GM18499 (cell line): Measurements from ENCODE around the gene POFUT2.

Experiments
- ATAC-seq: cut with Tn5 transposase; IDR thresholded peaks from one replicate; pipeline ENCODE4 v1.9.1; 2021; ENCODE audit warnings: moderate number of reproducible peaks; ENCODE audit not compliant: insufficient read depth, unreplicated experiment

The POFUT2 gene

DNA sequence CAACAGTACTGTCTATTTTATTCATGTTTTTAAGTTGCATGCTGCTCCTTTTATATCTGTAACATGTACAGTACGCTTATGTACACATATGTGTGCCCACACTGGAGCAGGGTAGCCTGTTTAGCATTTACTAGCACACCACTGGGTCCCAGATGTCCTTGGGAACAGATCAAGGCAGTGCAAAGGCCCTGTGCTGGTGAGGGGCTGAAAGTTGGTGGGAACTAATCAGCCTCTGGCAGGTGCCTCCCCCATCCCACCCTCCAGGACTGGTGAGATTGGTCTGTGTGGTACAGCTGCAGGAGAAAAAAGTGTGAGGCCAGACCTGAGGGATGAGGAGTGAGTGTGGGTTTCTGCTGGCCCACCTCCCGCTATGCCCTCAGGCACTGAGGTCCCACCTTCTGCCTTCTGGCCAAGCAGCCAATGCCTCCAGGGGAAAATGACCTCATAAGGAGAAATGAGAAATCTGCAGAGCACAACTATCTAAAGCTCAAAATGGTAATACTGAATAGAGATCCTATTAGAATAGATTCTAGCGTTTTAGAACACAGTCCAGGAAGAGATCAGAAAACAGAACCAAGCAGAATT, 58.9 kb downstream of the POFUT2 start:
- no peak for ATAC-seq

DNA sequence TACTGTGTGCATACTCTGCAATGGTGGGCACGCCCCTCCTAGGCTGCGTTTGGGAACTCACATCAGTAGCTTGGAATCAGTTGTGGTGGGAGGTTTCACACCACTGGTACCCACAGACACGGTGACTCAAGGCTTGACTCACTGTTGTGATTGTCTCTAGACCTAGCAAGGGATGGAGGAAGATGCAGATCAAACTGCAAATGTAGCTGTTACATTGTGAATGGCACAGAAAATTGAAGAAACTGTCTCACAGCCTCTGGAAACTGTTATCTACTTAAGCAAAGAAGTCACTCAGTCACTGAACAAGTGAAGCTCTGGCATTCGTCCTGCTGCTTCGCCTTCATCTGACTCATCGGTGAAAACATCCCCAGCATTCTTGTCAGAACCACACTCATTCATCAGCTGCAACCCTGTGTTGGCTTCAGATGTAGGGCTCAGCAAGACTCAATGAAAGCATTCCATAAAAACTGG, 59.5 kb downstream of the POFUT2 start:
- no peak for ATAC-seq

DNA sequence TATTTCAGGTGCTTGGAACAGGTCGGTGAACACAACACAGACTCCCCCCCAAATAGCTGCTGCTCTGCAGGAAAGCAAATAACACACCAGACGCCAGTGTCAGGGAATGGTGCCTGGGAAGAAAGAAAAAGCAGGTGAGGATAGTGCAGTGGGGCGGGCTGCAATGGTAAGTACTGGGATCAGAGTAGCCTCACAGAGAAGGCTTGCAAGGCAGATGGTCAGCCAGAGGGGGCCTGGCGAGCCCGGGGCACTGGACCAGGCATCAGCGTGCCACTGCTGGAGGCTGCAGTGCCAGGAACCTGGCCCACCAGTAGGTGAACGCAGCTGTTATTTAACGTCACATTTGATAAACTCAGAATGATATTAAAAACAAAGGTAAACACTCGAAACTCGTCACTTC, 60.0 kb downstream of the POFUT2 start:
- no peak for ATAC-seq

DNA sequence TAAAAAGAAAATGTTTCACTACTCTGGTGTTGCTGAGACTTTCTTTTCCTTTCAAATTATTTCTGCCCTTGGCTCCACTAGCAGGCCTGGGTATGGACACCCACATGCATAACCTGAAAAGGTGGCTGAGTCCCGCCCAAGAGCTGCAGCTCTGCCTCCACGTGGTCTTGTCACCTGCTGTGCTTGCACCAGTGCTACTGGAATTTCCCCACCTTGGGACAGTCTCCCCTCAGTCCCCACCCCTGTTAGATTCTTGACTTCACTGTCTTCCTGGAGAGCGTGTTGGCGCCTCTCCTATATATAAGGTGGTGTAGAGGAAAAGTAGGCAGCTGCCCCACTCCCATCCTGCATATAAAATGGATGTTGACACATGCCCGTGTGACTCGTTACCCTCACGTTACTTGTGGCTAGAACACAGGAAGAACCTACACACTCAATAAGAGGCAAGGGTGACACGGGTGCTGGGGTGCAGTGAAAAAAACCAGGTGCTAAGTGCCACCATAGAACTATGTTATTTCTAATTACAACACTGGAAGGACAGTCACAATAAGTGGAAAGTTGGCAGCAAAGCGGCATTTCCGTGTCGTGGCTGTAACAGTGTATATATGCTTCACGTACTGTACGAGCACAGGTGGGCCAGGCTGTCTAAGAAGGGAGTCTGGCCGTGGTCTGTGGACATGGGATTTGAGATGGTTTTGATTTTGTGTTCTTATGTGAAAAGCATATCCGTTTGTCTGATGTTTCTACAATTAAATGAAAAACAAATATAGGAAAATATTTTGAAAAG, 61.0 kb downstream of the POFUT2 start:
- no peak for ATAC-seq

DNA sequence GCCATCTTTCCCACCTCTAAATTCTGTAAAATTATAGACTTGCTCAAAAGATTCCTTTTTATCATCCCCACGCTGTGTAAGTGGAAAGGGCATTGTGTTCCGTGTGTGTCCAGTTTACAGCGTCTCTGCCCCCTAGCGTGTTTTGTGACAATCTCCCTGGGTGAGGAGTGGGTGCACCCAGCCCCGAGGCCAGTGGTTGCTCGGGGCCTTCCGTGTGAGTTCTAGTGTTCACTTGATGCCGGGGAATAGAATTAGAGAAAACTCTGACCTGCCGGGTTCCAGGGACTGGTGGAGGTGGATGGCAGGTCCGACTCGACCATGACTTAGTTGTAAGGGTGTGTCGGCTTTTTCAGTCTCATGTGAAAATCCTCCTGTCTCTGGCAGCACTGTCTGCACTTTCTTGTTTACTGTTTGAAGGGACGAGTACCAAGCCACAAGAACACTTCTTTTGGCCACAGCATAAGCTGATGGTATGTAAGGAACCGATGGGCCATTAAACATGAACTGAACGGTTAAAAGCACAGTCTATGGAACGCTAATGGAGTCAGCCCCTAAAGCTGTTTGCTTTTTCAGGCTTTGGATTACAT, 61.9 kb downstream of the POFUT2 start:
- ATAC-seq: no peak

DNA sequence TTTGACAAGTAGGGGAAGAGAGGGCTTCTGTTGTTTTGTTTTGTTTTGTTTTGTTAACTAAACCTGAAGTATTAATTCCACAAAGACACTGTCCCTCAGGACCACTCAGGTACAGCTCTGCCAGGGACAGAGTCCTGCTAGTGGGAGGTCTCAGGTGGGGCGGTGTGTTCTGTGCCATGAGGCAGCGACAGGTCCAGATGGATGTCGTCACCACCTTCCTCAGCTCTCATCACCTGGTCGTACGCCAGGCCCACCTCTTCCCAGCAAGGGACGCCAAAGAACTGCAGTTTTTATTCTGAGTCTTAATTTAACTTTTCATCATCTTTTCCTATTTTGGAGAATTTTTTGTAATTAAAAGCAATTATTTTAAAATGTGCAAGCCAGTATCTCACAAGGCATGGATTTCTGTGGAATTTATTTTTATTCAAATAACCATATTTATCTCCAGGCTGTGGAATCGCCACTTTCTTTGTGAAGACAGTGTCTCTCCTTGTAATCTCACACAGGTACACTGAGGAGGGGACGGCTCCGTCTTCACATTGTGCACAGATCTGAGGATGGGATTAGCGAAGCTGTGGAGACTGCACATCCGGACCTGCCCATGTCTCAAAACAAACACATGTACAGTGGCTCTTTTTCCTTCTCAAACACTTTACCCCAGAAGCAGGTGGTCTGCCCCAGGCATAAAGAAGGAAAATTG, 62.5 kb downstream of the POFUT2 start:
- ATAC-seq: no peak

DNA sequence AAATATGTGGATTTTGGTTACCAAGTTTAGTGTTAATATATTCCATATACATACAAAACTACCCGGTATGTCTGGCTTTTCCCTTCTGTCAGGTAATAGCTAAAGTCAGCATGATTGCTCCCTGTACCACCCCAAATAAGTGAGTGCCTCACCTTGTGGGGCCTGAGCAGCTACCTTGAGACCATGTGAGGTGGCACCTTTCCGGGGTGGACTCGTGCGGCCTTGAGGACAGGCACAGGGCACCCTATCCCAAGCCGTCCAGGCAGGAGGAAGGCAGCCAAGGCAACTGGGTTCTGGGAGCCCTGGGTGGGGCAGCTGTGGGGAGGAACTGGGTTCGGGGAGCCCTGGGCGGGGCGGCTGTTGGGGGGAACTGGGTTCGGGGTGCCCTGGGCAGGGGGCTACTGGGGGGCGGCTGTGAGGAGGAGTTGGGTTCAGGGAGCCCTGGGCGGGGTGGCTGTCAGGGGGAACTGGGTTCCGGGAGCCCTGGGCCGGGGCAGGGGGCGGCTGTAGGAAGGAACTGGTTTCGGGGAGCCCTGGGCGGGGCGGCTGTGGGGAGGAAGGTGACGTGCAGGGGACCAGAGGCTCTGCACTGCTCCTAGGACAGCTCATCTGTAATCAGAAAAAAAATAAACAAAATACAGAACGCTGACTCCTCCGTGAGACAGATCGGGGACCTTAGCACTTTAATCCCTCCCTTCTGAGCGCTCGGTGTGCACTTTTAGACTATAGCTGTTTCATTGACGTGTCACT, 63.3 kb downstream of the POFUT2 start:
- no peak for ATAC-seq

DNA sequence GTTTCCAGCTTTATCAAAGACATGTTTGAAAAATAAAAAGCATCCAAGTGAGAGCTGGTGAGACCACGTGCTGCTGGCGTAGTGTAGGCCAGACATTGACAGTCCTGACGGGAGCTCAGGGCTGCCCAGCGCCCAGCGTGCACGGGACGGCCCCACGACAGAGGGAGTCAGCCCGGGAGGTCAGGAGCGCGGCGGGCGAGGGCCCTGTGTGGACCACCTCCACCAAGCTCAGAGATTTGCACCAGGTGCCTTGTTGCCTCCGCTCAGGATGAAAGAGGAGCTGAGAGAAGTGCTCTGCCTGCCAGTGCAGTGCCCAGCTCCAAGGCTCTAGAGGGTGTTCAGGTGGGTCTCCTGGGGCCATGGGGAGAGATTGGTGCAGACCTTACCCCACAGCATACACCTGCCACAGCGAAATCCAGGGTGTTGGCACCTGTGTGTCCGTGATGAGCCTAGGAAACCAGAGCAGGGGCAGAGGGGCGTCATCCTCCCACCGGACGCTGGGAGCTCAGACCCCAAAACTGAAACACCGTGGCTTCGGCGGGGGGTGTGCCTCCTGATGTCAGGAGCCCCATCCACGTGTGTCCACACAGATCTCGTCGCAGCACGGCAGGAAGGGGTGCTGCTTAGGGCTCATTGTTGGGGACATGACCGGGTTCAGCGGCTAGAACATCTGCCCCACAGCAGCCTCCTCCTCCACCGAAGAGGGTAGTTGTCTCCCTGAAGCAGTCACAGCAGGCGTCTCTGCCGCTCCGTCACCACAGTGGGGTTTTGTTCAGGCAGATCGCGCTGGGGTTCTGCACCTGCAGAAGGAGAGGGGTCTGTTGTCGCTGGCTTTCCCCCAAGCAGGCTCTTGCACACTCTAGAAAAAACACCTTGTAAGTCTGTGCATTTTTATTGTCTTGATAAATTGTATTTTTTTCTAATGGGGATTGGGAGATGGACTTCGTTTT, 64.2 kb downstream of the POFUT2 start:
- no peak for ATAC-seq

DNA sequence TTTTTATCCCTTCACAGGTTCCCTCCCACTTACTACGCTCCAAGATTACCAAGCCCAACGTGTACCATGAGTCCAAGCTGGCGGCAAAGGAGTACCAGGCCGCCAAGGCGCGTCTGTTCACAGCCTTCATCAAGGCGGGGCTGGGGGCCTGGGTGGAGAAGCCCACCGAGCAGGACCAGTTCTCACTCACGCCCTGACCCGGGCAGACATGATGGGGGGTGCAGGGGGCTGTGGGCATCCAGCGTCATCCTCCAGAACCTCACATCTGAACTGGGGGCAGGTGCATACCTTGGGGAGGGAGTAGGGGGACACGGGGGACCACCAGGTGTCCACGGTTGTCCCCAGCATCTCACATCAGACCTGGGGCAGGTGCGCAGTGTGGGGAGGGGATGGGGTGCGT, 65.7 kb downstream of the POFUT2 start:
- ATAC-seq: no peak

DNA sequence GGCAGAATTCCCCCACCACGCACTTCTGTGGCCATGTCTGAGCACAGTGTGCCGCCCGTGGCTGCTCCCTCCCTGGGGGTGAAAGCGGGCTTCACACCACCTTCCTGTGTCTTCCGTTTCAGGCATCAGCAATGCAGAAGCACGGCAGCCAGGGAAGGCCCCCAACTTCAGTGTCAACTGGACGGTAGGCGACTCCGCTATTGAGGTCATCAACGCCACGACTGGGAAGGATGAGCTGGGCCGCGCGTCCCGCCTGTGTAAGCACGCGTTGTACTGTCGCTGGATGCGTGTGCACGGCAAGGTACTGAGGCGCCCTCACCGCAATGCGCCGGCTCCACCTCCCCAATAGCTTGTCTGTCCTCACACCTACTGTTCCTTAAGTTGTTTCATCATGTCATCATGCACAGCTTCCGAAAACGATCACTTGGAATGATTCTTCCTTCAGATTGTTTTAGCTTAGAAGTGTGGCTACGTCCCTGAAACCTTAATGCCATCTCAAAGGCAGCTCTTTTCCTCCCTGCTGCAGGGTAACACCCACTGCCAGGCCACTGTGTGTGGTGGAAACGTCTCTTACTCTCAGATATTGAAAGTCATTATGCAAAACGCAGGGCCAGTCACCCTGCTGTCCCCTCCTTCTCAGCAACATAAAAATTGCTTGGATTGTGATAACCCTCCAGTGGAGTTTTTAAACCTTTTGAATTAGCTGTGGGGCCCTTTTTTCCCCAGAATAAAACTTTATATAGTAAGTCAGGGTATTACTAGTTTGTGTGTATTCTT, 66.8 kb downstream of the POFUT2 start:
- no peak for ATAC-seq

DNA sequence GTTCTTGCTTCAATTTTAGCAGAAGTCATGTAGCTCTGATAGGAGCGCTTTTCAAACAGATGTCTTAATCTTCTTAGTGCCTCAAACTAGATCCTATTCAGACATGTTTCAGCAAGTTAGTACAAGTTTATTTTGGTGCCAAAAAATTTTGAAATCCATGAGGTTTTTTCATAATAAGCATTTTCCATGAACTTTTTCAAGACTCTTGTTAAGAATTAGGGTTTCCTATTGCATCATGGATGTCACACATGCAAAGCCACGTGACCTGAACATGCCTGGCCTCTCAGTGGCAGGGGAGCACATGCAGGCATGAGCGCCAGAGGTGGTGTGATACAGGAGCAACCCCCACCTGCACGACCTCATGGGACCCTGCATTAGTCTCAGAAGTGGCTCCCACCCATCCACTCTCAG, 67.6 kb downstream of the POFUT2 start:
- ATAC-seq: no peak

DNA sequence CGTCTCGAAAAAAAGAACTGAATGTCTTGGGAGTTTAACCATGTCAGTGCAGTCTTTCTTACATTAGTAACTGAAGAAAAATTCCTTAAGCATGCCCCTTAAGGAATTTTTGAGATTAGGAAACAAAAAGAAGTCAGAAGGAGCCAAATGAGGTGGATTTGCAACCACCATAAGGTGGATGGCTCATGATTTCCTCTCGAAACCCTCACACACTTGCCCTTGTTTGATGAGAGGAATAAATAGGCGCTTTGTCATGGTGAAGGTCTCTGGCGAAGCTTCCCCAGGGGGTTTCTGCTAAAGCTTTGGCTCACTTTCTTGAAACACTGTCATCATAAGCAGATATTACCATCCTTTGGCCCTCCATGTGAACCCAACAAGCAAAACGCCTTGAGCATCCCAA, 68.2 kb downstream of the POFUT2 start:
- ATAC-seq: no peak

DNA sequence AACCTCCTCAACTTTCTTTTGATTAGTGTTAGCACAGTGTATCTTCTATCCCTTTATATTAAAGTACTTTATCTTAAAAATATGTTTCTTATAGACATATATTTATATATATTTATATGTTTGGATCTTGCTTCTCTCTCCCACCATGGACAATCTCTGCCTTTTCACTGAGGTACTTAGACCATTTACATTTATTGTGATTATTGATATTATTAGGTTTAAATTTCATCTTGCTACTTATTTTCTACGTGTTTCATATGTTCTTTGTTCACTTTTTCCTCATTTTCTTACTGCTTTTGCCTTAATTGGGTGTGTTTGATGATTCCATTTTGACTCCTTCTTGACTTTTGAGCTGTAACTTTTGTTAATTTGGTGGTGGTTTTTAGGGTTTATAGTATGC, 70.7 kb downstream of the POFUT2 start:
- no peak for ATAC-seq

DNA sequence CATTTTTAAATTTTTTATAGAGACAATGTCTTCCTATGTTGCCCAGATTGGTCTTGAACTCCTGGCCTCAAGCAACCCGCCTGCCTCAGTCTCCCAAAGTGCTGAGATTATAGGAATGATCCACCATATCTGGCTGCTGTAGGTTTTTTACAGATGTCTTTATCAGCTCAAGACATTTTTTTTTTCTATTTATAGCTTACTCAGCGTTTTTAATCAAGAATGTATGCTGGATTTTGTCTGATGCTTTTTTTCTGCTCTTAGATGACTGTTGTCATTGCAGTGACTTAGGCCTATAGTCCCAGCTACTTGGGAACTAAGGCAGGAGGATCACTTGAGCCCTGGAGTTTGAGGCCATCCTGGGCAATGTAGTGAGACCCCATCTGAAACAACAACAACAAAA, 72.5 kb downstream of the POFUT2 start:
- no peak for ATAC-seq
